Esophagus squamous epithelium (tissue), 4 donors: ENCODE measurements around the gene IFRD1.

Experiments used
- CTCF ChIP-seq, 6 experiments: fragments of 450-650 bp in 4 of 6; fragments of 200-600 bp in 2 of 6; sonication (generic) in 2 of 6; IDR thresholded peaks; one replicate each; pipeline ENCODE4 v1.5.1; 2016 to 2019; ENCODE audit warnings: antibody characterized with exemption in 6 of 6, mild to moderate bottlenecking in 4 of 6, moderate library complexity in 4 of 6
- POLR2A ChIP-seq, 4 donors: fragments of 450-650 bp; IDR thresholded peaks; one replicate each; pipeline ENCODE4 v1.6.1; 2017; ENCODE audit warnings: antibody characterized with exemption in 4 of 4, mild to moderate bottlenecking in 4 of 4, moderate library complexity in 3 of 4

GRCh38 chr7:112470194-112470593 is 19.9 kb downstream of the IFRD1 start:
- TF ChIP-seq CTCF (IDR thresholded peaks at IDR 0.05) (no peak), POLR2A (IDR thresholded peaks at IDR 0.05) (no peak)
